Naive thymus-derived CD8-positive, alpha-beta T cell (primary cell): ENCODE data around the gene PROB1. TPM values are rescaled to one million over a fixed set of nuclear protein-coding genes. Genes with fewer than 3 reads are reported as not detected.
"Not testable (repeated sequence)": the region's sequence is repeated elsewhere in the genome, so short reads cannot be mapped to it uniquely, and the experiment has no call there.

Experiments
- ATAC-seq, 2 donors: fragments of 150-1000 bp; cut with Tn5 transposase in 1 of 2; sonication (Bioruptor Pico), chemical (Tn5 transposase) in 1 of 2; 1 replicate in 1 of 2; 2 replicates in 1 of 2; pipeline ENCODE4 v1.10.0; 2021; ENCODE audit warnings: mild to moderate bottlenecking in 2 of 2, moderate library complexity in 2 of 2
- POLR2A ChIA-PET: fragments of 350-600 bp; sonication (Branson Sonifier 250); formaldehyde crosslinking; loops from one replicate; lab custom pipeline; 2021; ENCODE audit warnings: antibody characterized with exemption; lab: Charles Lee
- DNase-seq, 10 donors: peaks; one replicate each; pipeline versions ENCODE4 v3.0.0 to v3.0.0-alpha.2; 2020 to 2022
- H3K27ac Mint-ChIP-seq, 10 donors: one replicate each; pipeline ENCODE4 v1.8.0; 2020 to 2022; ENCODE audit warnings: mild to moderate bottlenecking in 10 of 10, mixed read lengths in 10 of 10, moderate library complexity in 4 of 10, inconsistent platforms in 1 of 10
- H3K27me3 Mint-ChIP-seq, 5 donors: one replicate each; pipeline ENCODE4 v1.8.0; 2021 to 2022; ENCODE audit warnings: mixed read lengths in 5 of 5
- H3K36me3 Mint-ChIP-seq, 3 donors: one replicate each; pipeline ENCODE4 v1.8.0; 2020 to 2022; ENCODE audit warnings: mixed read lengths in 3 of 3, mild to moderate bottlenecking in 2 of 3, inconsistent platforms in 1 of 3
- H3K4me1 Mint-ChIP-seq, 4 donors: one replicate each; pipeline ENCODE4 v1.8.0; 2021 to 2022; ENCODE audit warnings: mixed read lengths in 4 of 4
- H3K4me3 Mint-ChIP-seq, 10 donors: one replicate each; pipeline ENCODE4 v1.8.0; 2020 to 2022; ENCODE audit warnings: mild to moderate bottlenecking in 10 of 10, mixed read lengths in 10 of 10, moderate library complexity in 6 of 10, inconsistent platforms in 1 of 10
- H3K9me3 Mint-ChIP-seq, 9 donors: one replicate each; pipeline ENCODE4 v1.8.0; 2020 to 2022; ENCODE audit warnings: mixed read lengths in 9 of 9, mild to moderate bottlenecking in 3 of 9, inconsistent platforms in 1 of 9, moderate library complexity in 1 of 9
- polyA plus RNA-seq, 3 donors: library from polyadenylated mRNA; unstranded; fragments of 300-500 nt; fragmentation: Illumina TruSeq; gene quantifications; one replicate each; pipeline ENCODE4 v1.2.3, GENCODE V29; 2021
- total RNA-seq, 8 experiments: library from RNA in 2 of 8; stranded (reverse) in 2 of 8; gene quantifications; one replicate each; pipeline ENCODE4 v1.2.3 and lab custom pipeline; 2021 to 2026

PROB1 gene
- total RNA-seq (under 1 TPM; 0.75 to 0.88 TPM), polyA plus RNA-seq (under 1 TPM; 0.03 to 0.32 (median 0.11) TPM), total RNA-seq (lab: John Stamatoyannopoulos, UW) (0.49 to 4.2 (median 1.3) reads per million in 6 experiments)

GRCh38 chr5:139394654-139395566 is at the start of gene PROB1:
Gene PROB1 (minus strand): TSS chr5:139395104. CDS start chr5:139395081, 23 bp downstream.
- no peak for ATAC-seq
- peaks cover 15 to 33% (median 29%) of the 10 kb centered on the region in 4 donors for H3K4me1 Mint-ChIP-seq
- peaks cover 0 to 4% (median 3%) of the 10 kb centered on the region in 3 donors for H3K36me3 Mint-ChIP-seq
- peak within 1 kb of the TSS in 9 of 10 donors; percentile 30 to 94 (median 90) for H3K4me3 Mint-ChIP-seq
- no peak for DNase-seq
- no peaks in the 10 kb centered on the region for H3K9me3 Mint-ChIP-seq
- POLR2A ChIA-PET, result interaction anchor here (0.6 to 4.0 kb wide), 5 partner anchors 8 to 101 kb away, joined by 3 to 19 read pairs (median 7); partner anchors contain the start of genes MATR3, PAIP2 and SPATA24
- H3K27ac Mint-ChIP-seq, result no peak within 1 kb of the TSS
- peaks cover 0 to 1% (median 0%) of the 10 kb centered on the region in 5 donors for H3K27me3 Mint-ChIP-seq

- Mint-ChIP-seq H3K9me3 (no peaks in the 10 kb centered on the region), H3K27me3 (peaks cover 0 to 2% (median 0%) of the 10 kb centered on the region in 5 donors), H3K4me1 (peaks cover 22 to 54% (median 37%) of the 10 kb centered on the region in 4 donors), H3K4me3 (peak overlapping the region in 6 of 10 donors; percentile 20 to 55 (median 30)), H3K36me3 (no peaks in the 10 kb centered on the region), H3K27ac (peak overlapping the region in 8 of 10 donors; percentile 43 to 92 (median 82))
- DNase-seq (no peak), ATAC-seq (no peak)
- POLR2A ChIA-PET, result interaction anchor here (0.6 to 2.2 kb wide), 5 partner anchors 14 to 147 kb away, joined by 3 to 8 read pairs (median 5); partner anchors contain the start of genes SMIM33 and STING1
These were observed 49.0 kb upstream of the PROB1 start for GRCh38 chr5:139443831-139444453.

GRCh38 chr5:139440416-139440815 is 45.5 kb upstream of the PROB1 start:
- DNase-seq, H3K36me3 Mint-ChIP-seq, H3K9me3 Mint-ChIP-seq, ATAC-seq, H3K27me3 Mint-ChIP-seq: not testable (repeated sequence)
- H3K27ac Mint-ChIP-seq, result peak overlapping the region in 4 of 10 donors; percentile 40 to 99 (median 91)
- H3K4me1 Mint-ChIP-seq, result peaks cover 21 to 40% (median 36%) of the 10 kb centered on the region in 4 donors
- POLR2A ChIA-PET, result interaction anchor here (1.4 to 3.8 kb wide), 3 partner anchors 18 to 71 kb away, joined by 11 to 30 read pairs (median 22); partner anchors contain the start of gene STING1
- H3K4me3 Mint-ChIP-seq, result peak overlapping the region in 3 of 10 donors; percentile 93 to 100 (median 99)

- DNase-seq, result peak; percentile 81 to 93 (median 86)
- Mint-ChIP-seq H3K4me1 (peaks cover 21 to 38% (median 34%) of the 10 kb centered on the region in 4 donors), H3K27me3 (peaks cover 0 to 2% (median 0%) of the 10 kb centered on the region in 5 donors), H3K4me3 (peak within 1 kb of the TSS; percentile 93 to 100 (median 98)), H3K9me3 (no peaks in the 10 kb centered on the region), H3K36me3 (peaks cover 0 to 13% (median 0%) of the 10 kb centered on the region in 3 donors), H3K27ac (peak within 1 kb of the TSS; percentile 97 to 100 (median 99))
- ATAC-seq, result peak; percentile 93
- POLR2A ChIA-PET, result interaction anchor here (0.6 to 3.8 kb wide), 19 partner anchors 8 to 128 kb away, joined by 3 to 30 read pairs (median 4); partner anchors contain the start of genes ECSCR, PAIP2, SMIM33 and SPATA24
These were observed 44.4 kb upstream of the PROB1 start, which contains the start of gene DNAJC18 for GRCh38 chr5:139439013-139439903. Gene DNAJC18 (minus strand): TSS chr5:139439525. CDS start chr5:139439445, 80 bp downstream.

DNA sequence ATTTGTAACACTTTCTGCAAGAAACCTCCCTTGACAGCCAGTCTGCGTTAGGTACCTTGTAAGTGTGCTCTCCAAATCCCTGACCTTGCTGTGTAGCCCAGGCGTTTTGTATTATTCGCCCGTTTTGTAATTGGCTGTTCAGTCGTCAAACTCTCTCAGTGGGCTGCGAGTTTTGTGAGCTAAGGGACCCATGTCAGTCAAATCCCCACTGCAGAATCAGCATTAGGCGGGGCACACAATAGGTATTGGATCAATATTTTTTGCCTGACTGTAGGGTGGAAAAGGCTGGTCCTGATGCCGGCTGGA is 43.8 kb upstream of the PROB1 start:
- H3K27me3 Mint-ChIP-seq, result peaks cover 0 to 2% (median 0%) of the 10 kb centered on the region in 5 donors
- DNase-seq (no peak), ATAC-seq (peak in 1 of 2 donors; percentile 1)
- no peaks in the 10 kb centered on the region for H3K9me3 Mint-ChIP-seq
- H3K4me3 Mint-ChIP-seq, result peak overlapping the region; percentile 93 to 100 (median 98)
- peaks cover 0 to 15% (median 0%) of the 10 kb centered on the region in 3 donors for H3K36me3 Mint-ChIP-seq
- H3K4me1 Mint-ChIP-seq, result peaks cover 17 to 33% (median 28%) of the 10 kb centered on the region in 4 donors
- POLR2A ChIA-PET, result interaction anchor here (0.8 to 3.8 kb wide), 16 partner anchors 9 to 129 kb away, joined by 3 to 30 read pairs (median 4); partner anchors contain the start of genes ECSCR, PAIP2, SMIM33 and SPATA24
- H3K27ac Mint-ChIP-seq, result peak overlapping the region; percentile 82 to 100 (median 99)

- Mint-ChIP-seq H3K27ac (no peak overlapping the region), H3K4me3 (no peak overlapping the region)
- POLR2A ChIA-PET, result interaction anchor here (0.6 to 0.7 kb wide), 2 partner anchors 35 to 323 kb away, joined by 3 read pairs; no protein-coding TSS in a partner anchor
These were observed 40.8 kb upstream of the PROB1 start for GRCh38 chr5:139435676-139436075.

DNA sequence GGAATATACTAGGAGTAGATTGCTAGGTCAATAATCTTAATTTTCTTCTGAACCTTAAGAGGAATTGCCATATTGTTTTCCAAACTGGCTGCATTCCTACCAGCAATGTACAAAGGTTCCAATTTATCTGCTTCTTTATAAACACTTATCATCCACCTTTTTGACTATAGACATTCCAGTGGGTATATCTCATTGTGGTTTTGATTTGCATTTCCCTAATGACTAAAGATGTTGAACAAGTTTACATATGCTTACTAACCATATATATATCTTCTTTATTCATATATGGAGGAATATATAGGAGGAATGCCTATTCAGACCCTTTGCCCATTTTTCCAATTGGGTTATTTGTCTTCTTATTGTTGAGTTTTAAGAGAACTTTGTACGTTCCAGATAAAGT is 36.8 kb upstream of the PROB1 start:
- no peak for DNase-seq
- H3K36me3 Mint-ChIP-seq, result peaks cover 0 to 31% (median 0%) of the 10 kb centered on the region in 3 donors
- H3K27me3 Mint-ChIP-seq, result no peaks in the 10 kb centered on the region
- H3K27ac Mint-ChIP-seq, result peak overlapping the region in 2 of 10 donors; percentile 19 to 78
- H3K9me3 Mint-ChIP-seq, result no peaks in the 10 kb centered on the region
- no peak overlapping the region for H3K4me3 Mint-ChIP-seq
- ATAC-seq, result no peak
- POLR2A ChIA-PET, result no interaction called here
- H3K4me1 Mint-ChIP-seq, result peaks cover 2 to 15% (median 10%) of the 10 kb centered on the region in 4 donors

More at GRCh38 chr5:139435676-139436075, 40.8 kb upstream of the PROB1 start:
- peaks cover 14 to 24% (median 20%) of the 10 kb centered on the region in 4 donors for H3K4me1 Mint-ChIP-seq
- H3K36me3 Mint-ChIP-seq, result peaks cover 0 to 21% (median 0%) of the 10 kb centered on the region in 3 donors
- ATAC-seq, result no peak
- no peaks in the 10 kb centered on the region for H3K9me3 Mint-ChIP-seq
- no peak for DNase-seq
- H3K27me3 Mint-ChIP-seq, result no peaks in the 10 kb centered on the region

DNA sequence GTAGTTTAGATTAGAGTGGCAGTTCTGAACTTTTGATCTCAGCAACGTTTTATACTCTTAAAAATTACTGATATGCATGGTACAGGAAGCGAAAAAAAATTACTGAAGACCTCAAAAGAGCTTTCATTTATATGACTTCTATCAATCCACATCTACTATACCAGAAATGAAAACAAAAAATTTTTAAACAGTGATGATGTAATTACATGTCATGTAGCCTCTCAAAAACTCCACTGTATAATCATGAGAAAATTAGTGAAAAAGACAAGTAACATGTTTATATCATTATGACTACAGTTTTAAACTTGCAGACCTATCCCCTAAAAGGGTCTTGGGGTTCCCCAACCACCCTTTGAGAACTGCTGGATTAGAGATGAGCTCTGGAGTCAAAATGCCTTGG is 35.1 kb upstream of the PROB1 start:
- ATAC-seq (peak; percentile 85 to 95), DNase-seq (peak in 3 of 10 donors; percentile 31 to 58 (median 57))
- H3K36me3 Mint-ChIP-seq, result peaks cover 0 to 37% (median under 1%) of the 10 kb centered on the region in 3 donors
- POLR2A ChIA-PET, result interaction anchor here (0.7 to 1.6 kb wide), 5 partner anchors 9 to 135 kb away, joined by 3 to 8 read pairs (median 5); partner anchors contain the start of genes DNAJC18 and STING1
- H3K4me3 Mint-ChIP-seq, result peak overlapping the region in 5 of 10 donors; percentile 25 to 56 (median 38)
- H3K4me1 Mint-ChIP-seq, result peaks cover 2 to 15% (median 10%) of the 10 kb centered on the region in 4 donors
- H3K27ac Mint-ChIP-seq, result peak overlapping the region in 9 of 10 donors; percentile 60 to 91 (median 87)
- no peaks in the 10 kb centered on the region for H3K9me3 Mint-ChIP-seq
- H3K27me3 Mint-ChIP-seq, result no peaks in the 10 kb centered on the region

- POLR2A ChIA-PET, result no interaction called here
- no peak for DNase-seq
- no peak for ATAC-seq
- no peaks in the 10 kb centered on the region for H3K9me3 Mint-ChIP-seq
- H3K27ac Mint-ChIP-seq, result no peak overlapping the region
- H3K4me3 Mint-ChIP-seq, result no peak overlapping the region
- H3K4me1 Mint-ChIP-seq, result peaks cover 6 to 22% (median 15%) of the 10 kb centered on the region in 4 donors
- H3K27me3 Mint-ChIP-seq, result no peaks in the 10 kb centered on the region
- peaks cover 4 to 48% (median 16%) of the 10 kb centered on the region in 3 donors for H3K36me3 Mint-ChIP-seq
These were observed 31.4 kb upstream of the PROB1 start for GRCh38 chr5:139426203-139426885.

- ATAC-seq (no peak), DNase-seq (no peak)
- H3K4me3 Mint-ChIP-seq, result no peak overlapping the region
- no peak overlapping the region for H3K27ac Mint-ChIP-seq
- peaks cover 4 to 19% (median 15%) of the 10 kb centered on the region in 4 donors for H3K4me1 Mint-ChIP-seq
- no peaks in the 10 kb centered on the region for H3K27me3 Mint-ChIP-seq
- no peaks in the 10 kb centered on the region for H3K9me3 Mint-ChIP-seq
- POLR2A ChIA-PET, result interaction anchor here (0.6 kb wide), 1 partner anchor 26 kb away, joined by 3 read pairs; no protein-coding TSS in a partner anchor
- H3K36me3 Mint-ChIP-seq, result peaks cover 4 to 50% (median 16%) of the 10 kb centered on the region in 3 donors
These were observed 30.6 kb upstream of the PROB1 start for GRCh38 chr5:139425497-139425896.
